Testis (tissue), 2 donors: ENCODE results near the gene UNC50.

Source experiments
- CTCF ChIP-seq, 3 experiments: fragments of 450-650 bp in 2 of 3; fragments of 200-600 bp in 1 of 3; sonication (generic) in 1 of 3; IDR thresholded peaks; one replicate each; pipeline ENCODE4 v1.5.1; 2016 to 2019; ENCODE audit warnings: antibody characterized with exemption in 3 of 3, mild to moderate bottlenecking in 2 of 3, moderate library complexity in 1 of 3
- POLR2A ChIP-seq: fragments of 450-650 bp; IDR thresholded peaks from one replicate; pipeline ENCODE4 v1.6.1; 2017; ENCODE audit warnings: antibody characterized with exemption, mild to moderate bottlenecking, moderate library complexity

DNA sequence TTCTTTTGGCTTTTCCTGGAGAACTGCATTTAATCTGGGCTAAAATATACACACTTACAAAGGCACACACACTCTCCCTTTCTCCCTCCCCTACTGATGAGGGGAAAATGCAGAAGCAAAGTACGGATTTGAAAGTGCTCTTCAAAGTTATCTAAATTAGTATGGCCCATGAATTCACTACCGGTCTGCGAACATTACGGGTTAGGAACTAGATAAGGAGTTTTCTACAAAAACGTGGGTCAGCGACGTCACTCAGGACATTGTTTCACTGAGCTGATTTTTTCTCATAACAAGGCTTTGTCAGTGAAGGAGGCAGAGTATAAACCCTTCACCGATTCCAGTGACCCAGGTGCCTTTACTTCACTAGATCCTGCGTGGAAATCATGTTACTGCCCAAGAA lies 47.4 kb upstream of the UNC50 start:
- TF ChIP-seq CTCF (IDR thresholded peaks at IDR 0.05): no peak
- no peak for TF ChIP-seq POLR2A
